HG03095 (cell line): ENCODE results near the gene TMEM267.
"Not testable (repeated sequence)": the region's sequence is repeated elsewhere in the genome, so short reads cannot be mapped to it uniquely, and the experiment has no call there.

ENCODE experiments used
- ATAC-seq: cut with Tn5 transposase; IDR thresholded peaks from one replicate; pipeline ENCODE4 v1.9.1; 2021; ENCODE audit warnings: moderate library complexity; ENCODE audit not compliant: unreplicated experiment

Gene TMEM267

GRCh38 chr5:43461066-43461465, 22.6 kb downstream of the TMEM267 start:
- no peak for ATAC-seq

DNA sequence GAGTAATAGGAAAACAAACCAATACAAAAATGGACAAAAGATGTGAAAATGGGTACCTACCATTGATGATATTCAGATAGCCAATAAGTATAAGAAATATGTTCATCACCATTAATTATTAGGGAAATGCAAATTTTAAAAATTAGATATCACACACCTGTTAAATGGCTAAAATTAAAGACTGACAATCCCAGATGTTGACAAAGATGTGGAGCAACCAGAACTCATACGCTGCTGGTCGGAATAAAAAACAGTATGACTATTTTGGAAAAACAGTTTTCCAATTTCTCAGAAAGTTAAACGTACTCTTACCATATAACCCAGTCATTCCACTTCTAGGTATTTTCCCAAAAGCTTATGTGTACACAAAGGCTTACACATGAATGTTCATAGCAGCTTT, 27.1 kb downstream of the TMEM267 start:
- no peak for ATAC-seq

- not testable (repeated sequence) for ATAC-seq
Measured at GRCh38 chr5:43441575-43441974, 42.1 kb downstream of the TMEM267 start.

DNA sequence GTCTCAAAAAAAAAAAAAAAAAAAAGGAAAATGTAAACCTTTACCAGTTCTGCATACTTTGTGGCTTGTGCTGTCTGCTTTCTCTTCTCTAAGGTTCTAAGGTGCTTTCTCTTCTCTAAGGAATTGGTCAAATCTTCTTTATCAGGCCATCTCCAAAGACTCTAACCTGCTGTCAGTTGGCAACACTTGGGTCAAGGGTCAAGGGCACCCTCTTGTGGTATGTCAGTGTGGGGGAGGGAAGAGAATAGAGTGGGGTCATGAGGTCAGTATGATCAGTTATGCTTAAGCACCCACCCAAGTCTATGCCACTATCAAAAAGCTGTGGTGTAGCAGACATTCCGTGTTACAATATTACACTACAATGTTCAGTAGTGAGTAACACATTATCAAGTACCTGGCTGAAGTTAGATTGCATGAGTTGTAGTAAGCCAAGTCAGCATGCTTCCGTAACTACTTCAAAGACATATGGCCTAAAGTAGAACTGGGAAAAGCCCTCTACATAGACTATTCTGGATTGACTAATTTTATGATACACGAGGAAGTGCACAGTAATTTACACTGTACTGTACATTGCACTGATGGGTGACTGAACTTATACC, 46.5 kb downstream of the TMEM267 start:
- ATAC-seq = no peak

DNA sequence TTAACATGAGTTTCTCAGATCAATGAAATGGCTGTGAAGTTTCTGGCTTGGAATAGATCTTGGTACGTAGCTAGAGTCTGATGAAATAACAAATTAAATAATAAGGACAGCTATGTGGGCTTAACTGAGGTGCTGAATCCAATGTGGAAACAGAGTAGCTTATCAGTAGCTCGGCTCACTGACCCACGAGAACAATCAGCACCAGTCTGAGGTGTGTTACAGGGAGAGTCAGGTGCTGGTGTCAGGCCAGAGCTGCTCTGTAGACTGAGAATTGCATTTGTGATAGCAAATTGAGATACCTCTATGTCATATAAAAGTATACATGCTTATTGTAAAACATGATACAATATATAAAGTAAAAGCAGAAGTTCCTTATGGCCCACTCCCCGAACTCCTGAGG, 50.3 kb downstream of the TMEM267 start:
- ATAC-seq = no peak

GRCh38 chr5:43432486-43433375, 50.9 kb downstream of the TMEM267 start:
- no peak for ATAC-seq

DNA sequence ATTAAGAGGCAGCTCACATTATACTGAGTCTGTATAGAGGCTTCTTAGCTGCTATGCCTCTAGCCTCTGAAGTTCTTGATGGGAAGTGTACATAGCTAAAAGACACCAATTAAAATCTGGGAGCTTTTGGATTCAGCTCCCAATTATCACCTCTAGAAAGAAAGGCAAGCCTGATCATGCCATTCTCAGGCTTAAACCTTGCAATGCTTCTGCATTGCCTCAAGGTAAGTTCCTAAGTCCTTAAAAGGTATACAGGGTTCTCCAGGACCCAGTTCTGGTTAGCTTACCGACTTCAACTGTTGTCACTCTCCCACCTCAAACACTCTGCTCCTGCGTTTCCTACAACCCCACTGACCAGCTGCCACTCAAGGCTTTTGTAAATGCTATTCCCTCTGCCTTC, 54.0 kb downstream of the TMEM267 start:
- no peak for ATAC-seq

GRCh38 chr5:43429016-43429415, 54.6 kb downstream of the TMEM267 start:
- ATAC-seq = no peak

DNA sequence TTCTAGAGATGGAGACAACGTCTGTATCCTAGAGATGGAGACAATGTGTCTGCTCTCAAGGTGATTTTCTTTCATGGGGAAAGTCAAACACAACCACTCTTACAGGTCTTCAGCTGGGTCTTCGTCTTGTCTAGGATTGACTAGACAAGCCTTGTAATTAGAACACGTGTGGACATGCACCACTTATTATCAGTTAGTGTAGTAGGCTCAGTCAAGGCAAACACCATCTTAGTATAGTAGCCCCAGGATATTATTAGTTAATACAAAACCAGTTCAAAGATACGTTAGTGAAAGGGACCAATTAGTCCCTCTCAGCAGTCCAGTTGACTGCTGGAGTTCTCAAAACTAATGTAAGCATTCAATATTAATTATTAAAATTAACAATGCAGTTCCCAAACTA, 56.4 kb downstream of the TMEM267 start:
- no peak for ATAC-seq

DNA sequence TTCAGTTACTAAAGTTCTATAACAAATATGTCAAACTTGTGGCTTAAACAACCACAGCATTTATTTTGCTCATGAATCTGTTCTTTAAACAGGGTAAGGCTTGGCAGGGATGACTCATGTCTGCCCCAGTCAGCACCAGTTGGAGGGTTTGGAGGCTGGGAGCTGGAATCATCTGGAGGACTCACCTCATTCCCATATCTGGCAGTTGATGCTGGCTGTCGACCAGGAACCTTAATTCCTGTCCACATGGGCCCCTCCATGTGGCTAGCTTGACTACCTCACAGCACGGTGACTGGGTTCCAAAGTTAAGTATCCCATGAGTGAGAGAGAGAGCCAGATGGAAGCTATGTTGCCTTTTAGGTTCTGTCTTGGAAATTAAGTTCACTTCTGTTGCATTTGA, 57.7 kb downstream of the TMEM267 start:
- ATAC-seq = no peak

DNA sequence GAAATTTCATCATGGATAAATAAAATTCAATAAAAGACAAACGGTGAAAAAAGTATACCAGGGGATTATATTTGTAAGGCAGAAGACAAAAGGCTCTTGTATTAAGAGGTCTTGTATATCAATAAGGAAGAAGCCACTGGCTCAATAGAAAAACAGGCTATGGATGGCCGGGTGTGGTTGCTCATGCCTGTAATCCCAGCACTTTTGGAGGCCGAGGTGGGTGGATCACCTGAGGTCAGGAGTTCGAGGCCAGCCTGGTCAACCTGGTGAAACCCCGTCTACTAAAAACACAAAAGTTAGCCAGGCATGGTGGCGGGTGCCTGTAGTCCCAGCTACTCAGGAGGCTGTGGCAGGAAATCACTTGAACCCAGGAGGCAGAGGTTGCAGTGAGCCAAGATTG, 60.6 kb downstream of the TMEM267 start:
- ATAC-seq = not testable (repeated sequence)

DNA sequence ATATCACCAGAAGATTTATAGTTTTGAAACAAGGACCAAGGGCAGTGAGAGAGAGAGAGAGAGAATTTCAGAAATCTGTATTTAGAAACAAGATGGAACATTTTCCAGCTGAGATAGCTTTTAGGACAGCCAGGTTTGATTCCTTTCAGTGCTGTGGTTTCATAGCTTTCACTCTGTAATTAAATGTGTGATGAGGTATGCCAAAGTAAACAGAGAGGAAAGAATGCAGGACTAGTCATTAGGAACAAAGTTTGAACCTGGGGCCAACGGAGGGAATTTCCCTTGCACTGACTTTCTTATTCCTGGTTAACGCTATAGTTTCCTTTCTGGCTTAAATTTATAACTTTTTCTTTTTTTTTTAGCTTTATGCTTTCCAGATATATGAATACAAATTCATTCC, 61.5 kb downstream of the TMEM267 start:
- ATAC-seq = no peak

DNA sequence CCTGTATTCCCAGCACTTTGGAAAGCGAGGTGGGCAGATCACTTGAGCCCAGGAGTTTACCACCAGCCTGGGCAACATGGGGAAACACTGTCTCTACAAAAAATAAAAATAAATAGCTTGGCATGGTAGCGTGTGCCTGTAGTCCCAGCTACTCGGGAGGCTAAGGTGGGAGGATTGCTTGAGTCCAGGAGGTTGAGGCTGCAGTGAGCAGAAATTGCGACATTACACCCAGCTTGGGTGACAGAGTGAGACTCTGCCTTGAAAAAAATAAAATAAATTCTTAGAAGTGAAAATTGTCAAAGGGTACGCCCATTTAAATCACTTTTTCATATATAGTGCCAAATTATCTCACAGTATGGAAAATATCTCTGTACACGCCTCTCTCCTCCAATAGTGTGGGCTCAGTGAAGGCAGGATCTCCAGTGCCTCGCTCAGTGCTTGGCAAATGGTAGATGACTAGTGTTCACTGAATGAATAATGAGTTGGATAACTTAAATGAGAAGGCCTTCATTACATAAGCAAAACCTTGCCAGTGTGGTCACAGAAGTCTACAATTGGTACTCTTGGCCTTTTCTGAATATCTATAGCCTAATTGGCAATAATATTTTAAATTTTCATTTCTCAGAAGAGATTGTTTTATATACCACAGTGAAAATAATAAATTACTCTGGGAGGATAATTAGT, 62.1 kb downstream of the TMEM267 start:
- no peak for ATAC-seq

DNA sequence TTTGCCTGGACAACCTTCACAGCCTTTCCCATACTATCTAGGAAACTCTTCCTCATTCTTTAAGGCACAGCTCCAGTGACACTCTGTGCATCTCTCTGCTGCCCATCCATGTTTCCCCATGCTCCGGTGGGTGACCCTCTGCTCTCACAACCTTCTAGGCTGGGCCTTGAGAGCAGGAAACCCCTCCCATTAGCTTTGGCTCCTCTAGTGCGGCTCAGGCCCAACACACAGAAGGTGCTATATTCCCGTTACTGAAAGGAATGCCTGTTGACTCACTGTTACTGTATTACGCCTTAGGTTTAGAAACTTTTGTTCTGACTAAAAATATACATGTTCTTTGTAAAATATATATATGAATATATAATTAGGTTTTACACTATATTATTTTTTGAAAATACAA, 63.4 kb downstream of the TMEM267 start:
- ATAC-seq = no peak

GRCh38 chr5:43418561-43418960, 65.1 kb downstream of the TMEM267 start:
- no peak for ATAC-seq

DNA sequence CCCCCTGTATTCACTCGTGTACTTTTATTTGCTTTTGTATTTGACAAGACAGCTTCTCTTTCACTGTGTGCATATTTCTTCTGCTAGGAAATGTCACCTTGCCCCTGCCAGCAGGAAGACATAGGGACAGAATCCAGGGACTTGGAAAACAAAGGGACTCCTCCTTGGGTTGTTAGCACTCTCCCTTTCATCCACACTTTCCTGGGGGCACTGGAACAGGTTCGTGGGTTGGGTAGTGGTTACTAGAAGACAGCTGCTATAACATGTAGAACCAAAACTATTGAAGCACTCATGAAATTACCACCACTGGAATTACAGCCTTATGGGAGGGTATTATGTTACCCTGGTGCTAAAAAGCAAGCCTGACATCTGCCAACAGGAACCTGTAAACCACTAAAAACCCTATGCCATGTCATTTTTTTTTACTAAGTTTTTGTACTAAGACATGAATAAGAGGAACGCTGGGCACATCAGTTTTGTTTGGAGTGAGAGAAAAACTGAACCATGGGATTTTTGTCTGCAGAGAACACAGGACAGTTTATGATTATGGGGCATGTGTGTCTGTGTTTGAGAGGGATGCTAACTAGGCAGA, 66.8 kb downstream of the TMEM267 start:
- no peak for ATAC-seq

- no peak for ATAC-seq
Measured at GRCh38 chr5:43415935-43416802, 67.5 kb downstream of the TMEM267 start.

DNA sequence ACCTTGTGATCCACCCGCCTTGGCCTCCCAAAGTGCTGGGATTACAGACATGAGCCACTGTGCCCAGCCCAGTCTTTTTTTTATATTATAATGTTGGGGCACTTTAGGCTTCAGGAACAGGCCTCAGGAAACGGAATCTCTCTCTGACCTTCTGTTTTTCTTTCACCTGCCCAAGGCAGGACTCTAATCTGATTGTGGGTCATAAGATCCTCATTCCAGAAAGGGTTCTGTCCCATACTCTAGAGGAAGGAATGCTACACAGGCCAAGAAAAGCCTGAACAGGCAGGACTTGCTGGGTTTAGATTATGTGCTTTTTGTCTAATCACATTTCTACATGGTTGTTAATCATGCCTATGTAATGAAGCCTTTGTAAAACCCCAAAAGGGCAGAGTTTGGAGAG, 69.7 kb downstream of the TMEM267 start:
- ATAC-seq = no peak

GRCh38 chr5:43412644-43413043, 71.0 kb downstream of the TMEM267 start:
- no peak for ATAC-seq

- ATAC-seq = no peak
Measured at GRCh38 chr5:43412156-43412555, 71.5 kb downstream of the TMEM267 start, which contains the start of gene CCL28. Gene CCL28 (minus strand): TSS chr5:43412391. CDS start chr5:43412316, 75 bp downstream.
